GM10266 (cell line): ENCODE measurements around the gene NFIC.

Experiments
- DNase-seq: peaks from one replicate; pipeline ENCODE4 v3.0.0; 2012; ENCODE audit errors: extremely low spot score
- TF ChIP-seq, protein P1 (sequence below): IDR thresholded peaks from 2 replicates; pipeline ENCODE4 v1.5.1; 2012; ENCODE audit warnings: mild to moderate bottlenecking, low read depth; ENCODE audit not compliant: control insufficient read depth, insufficient read depth; ENCODE audit errors: missing control alignments

The NFIC gene

DNA sequence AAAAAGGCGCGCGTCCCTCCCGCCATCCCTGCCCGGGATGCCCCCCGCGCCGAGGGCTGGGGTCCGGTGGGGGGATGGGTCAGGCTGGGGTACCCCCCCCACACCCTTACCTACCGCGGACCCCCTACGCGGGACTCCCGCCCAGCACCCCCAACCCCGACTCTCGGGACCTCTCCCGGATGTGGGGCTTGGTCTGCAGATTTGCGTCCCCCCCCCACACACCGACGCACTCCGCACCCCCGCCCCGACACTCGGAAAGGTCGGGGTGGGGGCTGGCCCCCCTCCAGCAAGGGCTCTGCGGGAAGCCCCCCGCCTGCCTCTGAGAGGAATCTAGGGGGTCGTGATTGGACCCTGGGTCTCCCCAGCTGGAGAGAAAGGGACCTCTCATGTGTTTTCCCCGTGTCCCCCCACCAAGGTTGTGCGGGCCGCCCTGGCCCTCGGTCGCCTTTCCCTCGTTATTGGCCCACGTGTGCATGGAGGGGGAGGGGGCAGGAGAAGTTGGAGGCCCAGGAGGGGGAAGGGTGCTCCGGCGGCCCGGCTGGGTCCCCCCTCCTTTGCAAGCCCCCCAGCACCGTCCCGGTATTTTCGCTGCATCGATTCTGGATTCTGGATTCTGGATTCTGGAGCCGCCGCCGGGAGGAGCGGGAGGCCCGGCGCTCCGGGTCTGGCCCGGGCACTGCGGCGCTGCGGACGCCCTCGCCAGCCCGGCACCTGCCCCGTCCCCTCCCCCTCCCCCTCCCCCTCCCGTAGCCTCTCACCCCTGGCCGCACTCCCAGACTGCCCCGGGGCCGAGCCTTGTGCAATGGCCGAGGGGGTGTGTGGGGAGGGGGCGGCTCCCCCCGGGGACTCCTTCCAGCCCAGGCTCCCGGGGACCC is 607 bp downstream of the NFIC start:
- DNase-seq = peak; percentile 78
- TF ChIP-seq, protein P1, sequence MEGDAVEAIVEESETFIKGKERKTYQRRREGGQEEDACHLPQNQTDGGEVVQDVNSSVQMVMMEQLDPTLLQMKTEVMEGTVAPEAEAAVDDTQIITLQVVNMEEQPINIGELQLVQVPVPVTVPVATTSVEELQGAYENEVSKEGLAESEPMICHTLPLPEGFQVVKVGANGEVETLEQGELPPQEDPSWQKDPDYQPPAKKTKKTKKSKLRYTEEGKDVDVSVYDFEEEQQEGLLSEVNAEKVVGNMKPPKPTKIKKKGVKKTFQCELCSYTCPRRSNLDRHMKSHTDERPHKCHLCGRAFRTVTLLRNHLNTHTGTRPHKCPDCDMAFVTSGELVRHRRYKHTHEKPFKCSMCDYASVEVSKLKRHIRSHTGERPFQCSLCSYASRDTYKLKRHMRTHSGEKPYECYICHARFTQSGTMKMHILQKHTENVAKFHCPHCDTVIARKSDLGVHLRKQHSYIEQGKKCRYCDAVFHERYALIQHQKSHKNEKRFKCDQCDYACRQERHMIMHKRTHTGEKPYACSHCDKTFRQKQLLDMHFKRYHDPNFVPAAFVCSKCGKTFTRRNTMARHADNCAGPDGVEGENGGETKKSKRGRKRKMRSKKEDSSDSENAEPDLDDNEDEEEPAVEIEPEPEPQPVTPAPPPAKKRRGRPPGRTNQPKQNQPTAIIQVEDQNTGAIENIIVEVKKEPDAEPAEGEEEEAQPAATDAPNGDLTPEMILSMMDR = no peak

GRCh38 chr19:3367628-3368440 is 1.5 kb downstream of the NFIC start:
- DNase-seq = no peak
- TF ChIP-seq, protein P1 = no peak

GRCh38 chr19:3368441-3368795 is 2.0 kb downstream of the NFIC start:
- TF ChIP-seq, protein P1 = no peak
- DNase-seq = no peak

DNA sequence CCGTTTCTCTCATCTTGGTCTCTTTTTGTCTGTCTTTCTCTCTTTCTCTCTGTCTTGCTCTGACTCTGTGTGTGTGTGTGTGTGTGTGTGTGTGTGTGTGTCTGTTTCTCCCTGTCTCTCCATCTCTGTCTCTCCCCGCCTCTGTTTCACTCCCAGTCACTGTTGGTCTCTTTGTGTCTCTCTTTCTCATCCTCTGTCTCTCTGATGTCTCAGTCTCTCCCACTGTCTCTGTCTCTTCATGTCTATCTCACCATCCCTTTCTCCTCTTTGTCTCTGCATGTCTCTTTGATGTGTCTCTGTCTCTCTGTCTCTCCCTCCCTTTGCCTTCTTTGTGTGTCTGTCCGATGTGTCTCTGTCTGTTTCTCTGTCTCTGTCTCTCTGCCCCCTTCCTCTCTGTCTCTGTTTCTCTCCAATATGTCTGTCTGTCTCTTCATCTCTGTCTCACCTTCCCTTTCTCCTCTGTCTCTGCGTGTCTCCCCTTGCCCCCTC is 2.5 kb downstream of the NFIC start:
- TF ChIP-seq, protein P1 = no peak
- DNase-seq = no peak

GRCh38 chr19:3369337-3370213 is 3.2 kb downstream of the NFIC start:
- TF ChIP-seq, protein P1 = no peak
- DNase-seq = no peak

- no peak for DNase-seq
- TF ChIP-seq, protein P1 = no peak
Measured at GRCh38 chr19:3370214-3370720, 3.9 kb downstream of the NFIC start.
